ENCODE measurements around the gene AQP12B.
"Not testable (repeated sequence)": the region's sequence is repeated elsewhere in the genome, so short reads cannot be mapped to it uniquely, and the experiment has no call there.

Gene AQP12B

DNA sequence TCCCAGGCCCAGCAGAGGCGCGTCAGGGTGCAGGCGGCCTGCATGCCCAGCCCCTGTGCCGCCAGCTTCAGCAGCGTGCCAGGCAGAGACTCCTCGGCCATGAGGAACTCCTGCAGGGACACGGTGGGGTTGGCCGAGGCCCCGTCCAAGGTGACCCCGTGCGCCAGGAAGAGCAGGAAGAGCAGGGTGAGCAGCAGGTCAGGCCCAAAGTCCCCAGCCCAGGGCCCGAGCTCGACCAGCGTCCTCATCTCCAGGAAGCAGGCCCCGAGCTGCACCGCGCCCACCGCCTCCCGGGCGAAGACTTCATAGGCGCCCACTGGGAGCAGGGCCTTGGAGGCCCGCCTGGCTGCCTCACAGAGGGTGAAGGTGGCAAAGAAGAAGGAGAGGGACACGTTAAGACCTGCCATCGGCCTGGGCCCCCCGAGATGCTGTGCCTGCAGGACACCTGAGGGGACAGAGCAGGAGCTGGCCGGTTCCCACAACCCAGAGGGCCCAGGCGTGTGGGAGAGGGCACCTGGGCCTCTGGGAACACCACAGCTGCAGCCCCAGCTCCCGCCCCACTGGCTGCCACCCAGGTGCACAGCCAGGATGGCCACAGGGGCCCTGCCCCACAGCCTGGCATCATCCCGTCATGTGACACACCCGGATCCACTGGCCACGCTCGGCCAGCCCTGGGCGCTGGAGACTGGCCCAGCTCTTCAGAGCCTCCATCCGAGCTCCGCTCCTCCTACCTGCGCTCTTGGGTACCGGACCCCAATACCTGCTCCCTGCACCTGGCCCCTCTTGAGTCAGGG, at the start of gene AQP12B:
TSS of gene AQP12B (minus strand) at position 455 of the 794 bp plus-strand sequence. CDS start at position 407, 48 bp downstream.
- not testable (repeated sequence) for ATAC-seq

- ATAC-seq = no peak
- TF ChIP-seq PPARA (CRISPR knock-in tag; IDR thresholded peaks at IDR 0.05; ENCODE audit: borderline replicate concordance) (no peak), ZC3H10 (CRISPR knock-in tag; IDR thresholded peaks at IDR 0.05) (no peak), GLIS3 (CRISPR knock-in tag; IDR thresholded peaks at IDR 0.05) (no peak), CSDC2 (CRISPR knock-in tag; IDR thresholded peaks at IDR 0.05) (no peak), ZNF8 (CRISPR knock-in tag; IDR thresholded peaks at IDR 0.05) (no peak), CREB5 (CRISPR knock-in tag; IDR thresholded peaks at IDR 0.05; ENCODE audit: low read depth) (no peak), RARB (CRISPR knock-in tag; IDR thresholded peaks at IDR 0.05) (no peak), ISL1 (CRISPR knock-in tag; IDR thresholded peaks at IDR 0.05) (no peak), POU6F1 (CRISPR knock-in tag; IDR thresholded peaks at IDR 0.05; ENCODE audit: borderline replicate concordance, low read depth) (no peak), SNAI2 (CRISPR knock-in tag; IDR thresholded peaks at IDR 0.05) (no peak), ZNF70 (CRISPR knock-in tag; IDR thresholded peaks at IDR 0.05) (no peak), TCF4 (CRISPR knock-in tag; IDR thresholded peaks at IDR 0.05; ENCODE audit: borderline replicate concordance) (no peak), ZNF565 (CRISPR knock-in tag; conservative IDR thresholded peaks at IDR 0.05; ENCODE audit: low read depth) (no peak)
- TF ChIP-seq, protein P1, sequence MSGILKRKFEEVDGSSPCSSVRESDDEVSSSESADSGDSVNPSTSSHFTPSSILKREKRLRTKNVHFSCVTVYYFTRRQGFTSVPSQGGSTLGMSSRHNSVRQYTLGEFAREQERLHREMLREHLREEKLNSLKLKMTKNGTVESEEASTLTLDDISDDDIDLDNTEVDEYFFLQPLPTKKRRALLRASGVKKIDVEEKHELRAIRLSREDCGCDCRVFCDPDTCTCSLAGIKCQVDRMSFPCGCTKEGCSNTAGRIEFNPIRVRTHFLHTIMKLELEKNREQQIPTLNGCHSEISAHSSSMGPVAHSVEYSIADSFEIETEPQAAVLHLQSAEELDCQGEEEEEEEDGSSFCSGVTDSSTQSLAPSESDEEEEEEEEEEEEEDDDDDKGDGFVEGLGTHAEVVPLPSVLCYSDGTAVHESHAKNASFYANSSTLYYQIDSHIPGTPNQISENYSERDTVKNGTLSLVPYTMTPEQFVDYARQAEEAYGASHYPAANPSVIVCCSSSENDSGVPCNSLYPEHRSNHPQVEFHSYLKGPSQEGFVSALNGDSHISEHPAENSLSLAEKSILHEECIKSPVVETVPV (CRISPR knock-in tag; IDR thresholded peaks at IDR 0.05) = no peak
Measured at GRCh38 chr2:240732184-240732583, 49.5 kb upstream of the AQP12B start.

DNA sequence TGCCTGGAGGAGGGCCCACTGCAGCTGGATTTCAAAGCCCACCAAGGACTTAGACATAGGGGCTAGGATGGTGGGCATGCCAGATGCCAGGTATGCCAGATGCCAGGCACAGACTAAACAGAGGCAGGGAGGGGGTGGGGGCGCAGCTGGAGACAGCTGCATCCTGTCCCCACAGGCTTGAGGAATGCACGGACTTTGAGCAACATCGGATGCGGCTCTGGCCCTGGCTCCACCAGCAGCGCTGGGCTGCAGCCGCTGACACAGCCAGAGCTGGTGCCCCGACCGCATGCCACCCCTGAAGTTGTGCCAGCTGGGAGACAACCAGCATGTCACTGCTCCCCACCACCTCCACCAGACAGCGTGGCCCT, 48.5 kb upstream of the AQP12B start:
- ATAC-seq = no peak
- TF ChIP-seq TSHZ2 (CRISPR knock-in tag; IDR thresholded peaks at IDR 0.05) = no peak
- TF ChIP-seq, protein P1 (CRISPR knock-in tag; IDR thresholded peaks at IDR 0.05) = no peak
- TF ChIP-seq ZFP30 (CRISPR knock-in tag; IDR thresholded peaks at IDR 0.05) = no peak
- no peak for TF ChIP-seq PPARA (CRISPR knock-in tag; IDR thresholded peaks at IDR 0.05; ENCODE audit: borderline replicate concordance)
- TF ChIP-seq ESRRG (CRISPR knock-in tag; IDR thresholded peaks at IDR 0.05) = no peak
- TF ChIP-seq POU6F1 (CRISPR knock-in tag; IDR thresholded peaks at IDR 0.05; ENCODE audit: borderline replicate concordance, low read depth) = no peak
- TF ChIP-seq ZNF8 (CRISPR knock-in tag; IDR thresholded peaks at IDR 0.05) = no peak
- TF ChIP-seq, protein P2, sequence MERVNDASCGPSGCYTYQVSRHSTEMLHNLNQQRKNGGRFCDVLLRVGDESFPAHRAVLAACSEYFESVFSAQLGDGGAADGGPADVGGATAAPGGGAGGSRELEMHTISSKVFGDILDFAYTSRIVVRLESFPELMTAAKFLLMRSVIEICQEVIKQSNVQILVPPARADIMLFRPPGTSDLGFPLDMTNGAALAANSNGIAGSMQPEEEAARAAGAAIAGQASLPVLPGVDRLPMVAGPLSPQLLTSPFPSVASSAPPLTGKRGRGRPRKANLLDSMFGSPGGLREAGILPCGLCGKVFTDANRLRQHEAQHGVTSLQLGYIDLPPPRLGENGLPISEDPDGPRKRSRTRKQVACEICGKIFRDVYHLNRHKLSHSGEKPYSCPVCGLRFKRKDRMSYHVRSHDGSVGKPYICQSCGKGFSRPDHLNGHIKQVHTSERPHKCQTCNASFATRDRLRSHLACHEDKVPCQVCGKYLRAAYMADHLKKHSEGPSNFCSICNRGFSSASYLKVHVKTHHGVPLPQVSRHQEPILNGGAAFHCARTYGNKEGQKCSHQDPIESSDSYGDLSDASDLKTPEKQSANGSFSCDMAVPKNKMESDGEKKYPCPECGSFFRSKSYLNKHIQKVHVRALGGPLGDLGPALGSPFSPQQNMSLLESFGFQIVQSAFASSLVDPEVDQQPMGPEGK (CRISPR knock-in tag; IDR thresholded peaks at IDR 0.05; ENCODE audit: borderline replicate concordance) = no peak
- no peak for TF ChIP-seq ZC3H10 (CRISPR knock-in tag; IDR thresholded peaks at IDR 0.05)
- TF ChIP-seq SNAI2 (CRISPR knock-in tag; IDR thresholded peaks at IDR 0.05) = no peak
- no peak for TF ChIP-seq CSDC2 (CRISPR knock-in tag; IDR thresholded peaks at IDR 0.05)
- TF ChIP-seq RARB (CRISPR knock-in tag; IDR thresholded peaks at IDR 0.05) = no peak
- no peak for TF ChIP-seq ARNTL (CRISPR knock-in tag; IDR thresholded peaks at IDR 0.05; ENCODE audit: borderline replicate concordance, low read depth)
- no peak for TF ChIP-seq ZNF70 (CRISPR knock-in tag; IDR thresholded peaks at IDR 0.05)
- no peak for TF ChIP-seq ISL1 (CRISPR knock-in tag; IDR thresholded peaks at IDR 0.05)
- TF ChIP-seq TCF4 (CRISPR knock-in tag; IDR thresholded peaks at IDR 0.05; ENCODE audit: borderline replicate concordance) = no peak
- TF ChIP-seq CREB5 (CRISPR knock-in tag; IDR thresholded peaks at IDR 0.05; ENCODE audit: low read depth) = no peak
- no peak for TF ChIP-seq TOX (CRISPR knock-in tag; IDR thresholded peaks at IDR 0.05; ENCODE audit: borderline replicate concordance)
- no peak for TF ChIP-seq ZNF565 (CRISPR knock-in tag; conservative IDR thresholded peaks at IDR 0.05; ENCODE audit: low read depth)

All from SK-N-SH treated with all-trans-retinoic acid at 6 μM for 48 hours (cell line).